COLO668 (cell line): ENCODE data around the gene PRSS48.
A peak's percentile ranks its signal among the peaks of the same experiment; 100 is the strongest.
"Not testable (repeated sequence)": the region's sequence is repeated elsewhere in the genome, so short reads cannot be mapped to it uniquely, and the experiment has no call there.

ENCODE experiments used
- DNase-seq: peaks from one replicate; lab custom pipeline; 2025; ENCODE audit not compliant: unreplicated experiment; lab: John Stamatoyannopoulos, UW

PRSS48 gene

DNA sequence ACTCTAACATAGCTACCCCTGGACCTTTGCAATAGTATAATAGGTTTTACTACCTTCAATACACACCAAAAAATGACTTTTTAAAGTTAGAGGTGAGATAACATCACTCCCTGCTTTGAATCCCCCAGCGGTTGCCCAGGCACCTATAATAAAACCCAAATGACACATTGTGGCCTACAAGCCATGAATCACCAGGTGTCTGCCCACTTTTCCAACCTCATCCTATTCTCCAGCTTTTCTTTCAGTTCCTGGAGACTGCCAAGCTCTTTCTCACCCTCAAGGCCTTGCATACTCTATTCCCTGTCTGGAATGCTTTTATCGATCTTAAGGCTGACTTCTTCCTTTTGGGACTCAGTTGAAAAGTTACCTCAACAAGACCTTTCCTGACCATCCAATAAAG is 16.4 kb upstream of the PRSS48 start:
- no peak for DNase-seq

DNA sequence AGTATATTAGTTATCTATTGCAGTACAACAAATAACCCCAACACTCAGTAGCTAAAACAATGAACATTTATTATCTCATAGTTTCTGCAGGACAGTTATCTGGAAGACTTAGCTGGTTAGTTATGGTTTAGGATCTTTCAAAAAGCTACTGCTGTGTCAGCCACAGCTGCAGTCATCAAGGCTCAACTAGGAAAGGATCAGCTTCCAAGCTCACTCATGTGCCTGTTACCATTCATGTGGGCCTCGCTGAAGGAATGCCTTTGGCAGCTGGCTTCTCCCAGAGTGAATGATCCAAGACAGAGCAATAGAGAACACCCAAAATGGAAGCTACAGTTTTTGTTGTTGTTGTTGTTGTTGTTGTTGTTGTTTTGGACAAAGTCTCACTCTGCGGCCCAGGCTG is 13.5 kb upstream of the PRSS48 start:
- DNase-seq: no peak

DNA sequence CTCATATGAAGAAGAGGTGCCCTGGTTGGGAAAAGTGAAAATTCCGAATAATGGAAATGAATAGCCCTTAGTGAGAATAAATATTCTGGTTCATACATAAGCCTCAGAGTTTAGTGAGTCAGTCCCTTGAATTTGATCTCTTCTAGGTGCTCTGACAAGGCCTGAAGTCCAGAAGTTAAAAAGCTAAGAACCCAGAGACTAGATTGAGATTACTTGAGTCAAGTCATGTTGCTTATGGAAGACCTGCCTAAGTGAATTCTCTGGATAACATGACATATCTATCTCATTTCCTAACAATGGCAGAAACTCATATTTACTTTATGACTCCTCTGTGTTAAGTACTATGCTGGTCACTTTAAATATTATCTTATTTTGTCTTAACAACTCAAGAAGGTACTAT is 10.5 kb upstream of the PRSS48 start:
- no peak for DNase-seq

DNA sequence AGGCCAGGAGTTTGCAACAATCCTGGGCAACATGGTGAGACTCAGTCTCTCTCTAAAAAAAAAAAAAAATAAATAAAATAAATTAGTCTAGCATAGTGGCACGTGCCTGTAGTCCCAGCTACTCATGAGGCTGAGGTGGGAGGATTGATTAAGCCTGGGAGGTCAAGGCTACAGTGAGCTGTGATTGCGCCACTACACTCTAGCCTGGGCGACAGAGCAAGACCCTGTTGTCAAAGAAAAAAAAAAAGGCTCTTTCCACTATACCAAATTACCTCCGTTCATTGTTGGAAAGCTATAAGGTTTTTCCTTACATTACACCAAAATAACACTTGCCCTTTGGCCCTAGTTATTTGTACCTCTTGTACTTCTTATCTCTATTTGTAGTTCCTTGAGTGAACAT is 9.9 kb upstream of the PRSS48 start:
- no peak for DNase-seq

DNA sequence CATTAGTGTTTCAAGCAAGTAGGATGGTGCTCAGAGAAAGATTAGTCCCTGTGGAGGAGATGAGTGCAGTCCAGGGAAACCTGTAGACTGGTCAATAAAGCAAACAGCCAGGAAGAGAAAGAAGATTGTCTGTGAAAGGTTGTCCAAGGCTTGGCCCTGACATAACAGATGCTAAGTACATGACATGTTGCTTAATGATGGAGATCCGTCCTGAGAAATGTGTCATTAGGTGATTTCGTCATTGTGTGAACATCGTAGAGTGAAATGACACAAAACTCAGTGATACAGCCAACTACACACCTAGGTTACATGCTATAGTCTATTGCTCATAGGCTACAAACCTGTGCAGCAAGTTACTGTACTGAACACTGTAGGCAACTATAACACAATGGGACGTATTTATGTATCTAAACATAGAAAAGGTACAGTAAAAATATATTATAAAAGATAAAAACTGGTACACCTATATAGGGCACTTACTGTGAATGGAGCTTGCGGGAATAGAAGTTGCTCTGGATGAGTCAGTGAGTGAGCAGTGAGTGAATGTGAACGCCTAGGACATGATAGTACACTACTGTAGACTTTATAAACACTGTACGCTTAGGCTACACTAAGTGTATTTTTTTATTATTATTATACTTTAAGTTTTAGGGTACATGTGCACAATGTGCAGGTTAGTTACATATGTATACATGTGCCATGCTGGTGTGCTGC is 9.0 kb upstream of the PRSS48 start:
- no peak for DNase-seq

- not testable (repeated sequence) for DNase-seq
Observed at GRCh38 chr4:151268905-151269304, 8.1 kb upstream of the PRSS48 start.

DNA sequence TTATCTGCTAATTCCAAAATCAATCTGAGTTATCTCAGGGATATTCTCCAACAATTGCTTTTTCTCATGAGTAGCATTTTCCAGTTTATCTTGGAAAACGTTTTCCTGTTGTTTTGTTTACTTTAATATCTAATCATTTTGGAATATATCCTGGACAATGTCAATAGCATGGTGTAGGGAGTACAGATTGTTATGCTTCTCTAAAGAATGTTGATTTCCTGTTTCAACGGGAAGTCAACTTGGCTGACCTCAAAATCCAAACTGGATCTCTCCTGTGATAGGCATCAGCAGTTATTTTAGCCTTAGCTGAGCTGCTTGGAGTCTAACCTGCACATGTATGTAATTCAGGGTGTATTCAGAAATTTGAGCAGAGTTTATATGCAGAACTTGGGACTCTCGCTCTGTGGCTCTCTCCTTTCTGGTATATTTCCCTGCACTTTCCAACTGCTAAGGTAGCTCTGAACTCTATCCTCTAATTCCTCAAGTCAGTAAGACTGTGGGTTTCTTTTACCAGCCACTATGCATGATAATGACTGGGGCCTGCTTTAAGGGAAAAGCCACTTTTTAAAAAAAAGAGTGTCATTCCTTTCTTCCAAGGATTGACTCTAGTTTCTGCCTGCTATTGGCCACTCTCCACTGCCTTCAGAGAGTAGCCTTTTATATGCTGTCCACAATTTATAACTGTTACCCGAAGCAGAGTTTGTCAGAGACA is 7.7 kb downstream of the PRSS48 start:
- DNase-seq: no peak

DNA sequence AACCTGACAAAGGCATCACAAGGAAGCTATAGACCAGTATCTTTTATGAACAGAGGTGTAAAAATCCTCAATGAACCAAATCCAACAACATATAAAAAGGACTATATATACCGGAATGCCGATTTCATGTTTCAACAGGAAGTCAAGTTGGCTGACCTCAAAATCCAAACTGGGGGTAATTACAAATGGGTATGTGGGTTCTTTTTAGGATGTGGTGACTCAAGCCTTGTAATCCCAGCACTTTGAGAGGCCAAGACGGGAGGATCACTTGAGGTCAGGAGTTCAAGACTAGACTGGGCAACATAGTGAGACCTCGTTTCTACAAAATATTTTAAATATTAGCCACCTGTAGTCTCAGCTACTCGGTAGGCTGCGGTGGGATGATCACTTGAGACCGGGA is 10.4 kb downstream of the PRSS48 start:
- no peak for DNase-seq

DNA sequence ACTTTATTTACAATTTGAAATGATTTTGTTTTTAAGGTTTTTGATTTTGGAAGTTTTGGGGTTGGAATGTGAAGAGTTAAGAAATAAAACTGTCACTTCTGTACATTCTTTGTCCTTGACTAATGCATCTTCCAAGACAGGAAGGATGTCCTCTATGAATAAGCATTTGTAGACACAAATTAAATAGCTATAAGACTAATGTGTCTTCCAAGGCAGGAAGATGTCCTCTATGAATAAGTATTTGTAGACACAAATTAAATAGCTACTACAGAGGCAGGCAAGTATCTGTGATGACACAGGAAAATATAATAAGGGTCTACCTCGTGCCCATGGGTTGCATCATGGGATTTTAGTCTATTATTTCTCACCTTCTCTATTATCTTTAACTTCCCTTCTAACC is 14.5 kb downstream of the PRSS48 start:
- DNase-seq: no peak

DNA sequence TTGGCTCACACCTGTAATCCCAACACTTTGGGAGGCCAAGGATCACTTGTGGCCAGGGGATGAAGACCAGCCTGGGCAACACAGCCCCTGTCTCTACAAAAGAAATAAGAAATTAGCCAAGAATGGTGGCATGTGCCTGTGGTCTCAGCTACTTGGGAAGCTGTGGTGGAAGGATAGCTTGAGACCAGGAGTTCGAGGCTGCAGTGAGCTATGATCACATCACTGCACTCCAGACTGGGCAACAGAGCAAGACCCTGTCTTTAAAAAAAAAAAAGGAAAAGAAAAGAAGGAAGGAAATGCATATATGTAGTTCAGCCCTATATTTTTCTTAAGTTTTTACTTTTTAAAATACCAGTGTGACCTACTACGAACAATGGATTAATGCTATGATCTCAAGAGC is 15.1 kb downstream of the PRSS48 start:
- no peak for DNase-seq

DNA sequence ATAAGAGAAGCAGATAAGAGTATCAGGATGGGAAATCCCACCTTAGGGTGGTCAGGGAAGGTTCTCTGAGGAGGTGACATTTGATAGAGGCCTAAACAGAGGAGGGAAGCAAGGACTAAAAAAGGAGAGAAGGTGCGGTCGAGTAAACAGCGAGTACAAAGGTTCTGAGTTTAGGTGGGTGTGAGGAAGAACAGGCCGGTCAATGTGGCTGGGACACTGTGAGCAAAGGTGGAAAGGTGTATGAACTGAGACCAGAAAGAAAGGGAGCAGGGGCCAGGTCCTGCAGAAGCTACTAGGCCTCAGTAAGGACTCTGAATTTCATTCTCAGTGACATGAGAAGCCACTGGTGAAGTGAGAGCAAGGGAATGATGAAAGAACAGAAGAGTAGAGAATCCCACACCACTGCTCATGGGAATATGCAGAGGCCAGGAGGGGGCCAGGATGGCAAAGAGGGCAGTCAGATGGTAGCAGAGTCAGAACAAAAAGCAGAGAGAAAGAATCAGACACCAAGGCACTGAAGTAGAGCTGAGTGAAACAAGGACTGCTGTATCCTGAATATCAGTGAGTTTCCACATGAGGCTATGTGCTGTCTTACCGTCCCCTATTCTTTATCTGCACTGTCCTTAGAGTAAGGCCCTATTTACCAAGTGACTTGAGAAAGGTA is 18.0 kb downstream of the PRSS48 start:
- no peak for DNase-seq

DNA sequence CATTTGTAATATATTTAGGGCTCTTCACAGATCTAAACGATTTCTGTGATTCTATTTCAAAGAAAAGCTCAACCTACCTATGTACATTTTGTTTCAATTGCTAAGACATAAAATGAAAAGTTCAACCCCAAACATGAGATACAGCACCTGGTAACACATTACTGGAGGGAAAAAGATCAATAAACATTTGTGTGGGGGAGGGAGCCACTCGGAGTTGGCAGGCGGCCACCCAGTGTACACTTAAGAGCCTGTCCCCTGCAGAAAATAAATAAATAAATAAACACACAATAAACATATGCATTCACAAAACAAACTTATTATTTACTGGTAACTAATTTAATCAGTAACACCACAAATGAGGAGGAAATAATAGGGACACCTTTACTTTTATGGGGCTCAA is 19.3 kb downstream of the PRSS48 start:
- DNase-seq: peak; percentile 36

DNA sequence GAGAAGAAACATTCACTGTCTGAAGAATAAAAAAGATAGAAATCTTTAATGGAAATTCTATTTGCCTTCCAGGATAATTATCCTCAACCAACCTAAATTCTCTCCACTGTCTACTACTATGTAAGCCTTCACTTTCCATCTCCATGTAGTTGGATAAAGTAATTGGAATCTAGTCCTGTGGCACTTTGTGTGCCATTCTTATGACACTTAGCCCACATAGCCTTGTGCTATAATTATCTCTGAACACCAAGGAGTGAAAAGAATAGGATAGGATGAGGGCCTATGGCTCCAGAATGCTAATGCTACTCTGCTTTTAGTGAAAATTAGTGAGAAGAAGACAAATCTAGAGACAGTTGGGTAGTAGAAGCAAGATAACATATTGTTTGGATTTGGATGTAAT is 20.2 kb downstream of the PRSS48 start:
- DNase-seq: no peak

DNA sequence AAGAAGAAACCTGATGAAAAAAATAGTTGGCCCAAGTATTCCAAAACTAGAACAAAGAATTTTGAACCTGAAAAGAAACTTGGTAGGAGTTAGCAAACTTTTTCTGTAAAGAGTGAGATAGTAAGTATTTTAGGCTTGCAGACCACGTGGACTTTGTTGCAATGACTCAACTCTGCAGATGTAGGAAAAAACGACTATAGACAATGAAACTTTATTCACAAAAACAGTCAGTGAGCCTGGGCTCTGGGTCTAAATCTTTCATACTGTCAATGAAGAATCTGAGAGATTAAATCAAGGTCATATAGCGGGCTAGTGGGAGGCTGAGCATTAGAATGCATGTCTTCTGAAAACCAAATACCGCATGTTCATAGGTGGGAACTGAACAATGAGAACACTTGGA is 25.5 kb downstream of the PRSS48 start:
- no peak for DNase-seq

DNA sequence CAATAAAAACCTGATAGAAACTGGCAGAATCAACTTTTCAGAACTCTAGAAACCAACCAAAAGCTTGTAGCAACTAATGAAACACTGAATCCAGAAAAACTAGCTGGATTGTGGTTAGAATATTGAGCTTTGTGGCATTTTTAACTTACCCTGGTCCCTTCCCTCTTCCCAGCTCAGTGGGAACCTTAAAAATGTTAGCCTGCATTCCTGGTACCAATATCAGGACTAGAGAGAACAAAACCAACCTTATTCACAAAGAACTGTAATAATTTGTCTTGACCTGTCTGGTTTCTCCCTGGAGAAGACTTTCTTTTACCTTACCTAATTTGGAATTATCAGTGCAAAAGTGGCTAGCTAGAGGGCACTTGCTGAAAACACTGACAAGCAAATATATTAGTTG is 27.3 kb downstream of the PRSS48 start:
- DNase-seq: no peak

- no peak for DNase-seq
Observed at GRCh38 chr4:151304755-151305154, 27.8 kb downstream of the PRSS48 start.

GRCh38 chr4:151310124-151310728 is 33.3 kb downstream of the PRSS48 start:
- DNase-seq: no peak

DNA sequence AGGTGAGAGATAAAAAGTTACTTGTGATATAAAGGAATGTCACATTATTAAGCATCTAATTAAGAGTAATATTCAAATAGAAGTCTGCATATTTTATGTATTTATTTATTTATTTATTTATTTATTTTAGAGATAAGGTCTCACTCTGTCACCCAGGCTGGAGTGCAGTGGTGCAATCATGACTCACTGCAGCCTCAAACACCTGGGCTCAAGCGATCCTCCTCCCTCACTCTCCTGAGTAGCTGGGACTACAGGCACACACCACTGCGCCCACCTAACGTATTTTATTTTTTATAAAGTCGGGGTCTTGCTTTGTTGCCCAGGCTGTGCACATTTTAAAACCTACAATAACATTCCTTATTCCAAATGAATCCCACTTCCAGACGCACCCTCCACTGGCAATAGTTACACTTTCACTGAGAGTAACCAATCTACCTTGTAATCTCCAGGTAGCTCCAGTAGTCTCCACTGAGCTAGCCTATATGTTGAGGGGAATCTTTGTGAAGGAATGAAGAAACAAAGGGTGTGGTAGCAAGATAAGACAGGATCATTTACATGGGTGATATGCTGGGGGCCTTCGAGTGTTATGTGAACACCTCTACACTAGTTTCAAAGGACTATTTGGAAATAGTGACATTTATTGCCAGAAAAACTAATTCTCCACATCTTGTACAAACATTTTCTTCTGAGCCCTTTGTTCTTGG is 36.5 kb downstream of the PRSS48 start:
- no peak for DNase-seq

DNA sequence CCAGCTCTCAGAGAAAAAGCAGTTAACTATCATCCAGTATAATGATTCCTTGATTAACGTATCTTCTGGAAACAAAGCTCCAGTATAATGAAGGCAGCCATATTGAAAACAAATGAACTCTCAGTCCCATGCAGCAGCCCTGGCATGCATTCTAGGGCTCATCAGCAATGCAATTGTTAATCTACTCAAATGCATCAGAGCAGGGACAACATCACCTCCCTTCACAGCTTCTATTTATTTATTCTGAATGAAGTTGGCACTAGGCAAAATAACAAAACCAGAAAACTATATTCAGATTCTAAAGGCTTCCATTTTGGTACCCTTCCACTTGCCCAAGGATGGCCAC is 37.0 kb downstream of the PRSS48 start:
- DNase-seq: no peak

GRCh38 chr4:151314479-151314878 is 37.5 kb downstream of the PRSS48 start:
- DNase-seq: no peak

DNA sequence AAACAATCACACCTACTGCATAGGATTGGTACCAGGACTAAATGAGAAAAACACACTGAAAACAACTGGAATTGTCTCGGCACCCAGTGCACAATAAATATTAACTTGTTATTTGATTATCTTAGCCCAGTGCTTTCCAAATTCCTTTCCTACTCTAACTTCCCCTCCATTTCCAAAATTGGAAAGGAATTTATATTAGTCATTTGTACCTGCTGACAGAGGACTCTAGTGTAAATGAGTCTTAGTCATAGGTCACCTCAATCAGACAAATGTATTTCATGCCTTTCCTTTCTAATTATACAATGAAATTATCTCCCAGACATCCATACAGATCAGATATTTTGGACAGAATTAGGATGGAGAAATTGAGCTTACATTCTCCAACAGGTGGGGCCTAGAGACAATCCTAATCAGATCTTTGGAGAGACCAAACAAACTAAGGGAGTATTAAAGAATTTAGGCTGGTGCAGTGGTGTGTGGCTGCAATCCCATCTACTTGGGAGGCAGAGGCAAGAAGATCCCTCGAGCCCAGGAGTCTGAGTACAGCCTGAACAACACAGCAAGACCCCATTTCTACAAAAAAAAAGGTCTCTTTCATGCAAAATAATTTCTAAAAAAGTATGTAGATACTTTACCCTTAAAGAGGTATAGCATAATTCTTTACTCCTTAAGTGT is 38.4 kb downstream of the PRSS48 start:
- DNase-seq: no peak
